ENCODE measurements around the gene DESI2. TPM values are rescaled to one million over a fixed set of nuclear protein-coding genes. Genes with fewer than 3 reads are reported as not detected.
A peak's percentile ranks its signal among the peaks of the same experiment; 100 is the strongest.

DESI2 gene
- total RNA-seq, 1 donor from 2014 or later: 32.2 TPM

- no peak for TF ChIP-seq CTCF (conservative IDR thresholded peaks at IDR 0.05; ENCODE audit: low read depth, low read length)
- no peak overlapping the region for H3K4me3 ChIP-seq (ENCODE audit: low read depth, low read length)
- DNase-seq (ENCODE audit: low read depth): no peak
These were observed 10.4 kb upstream of the DESI2 start for GRCh38 chr1:244642526-244642925.

- no peak overlapping the region for H3K4me3 ChIP-seq (ENCODE audit: low read depth, low read length)
- DNase-seq (ENCODE audit: low read depth): no peak
- TF ChIP-seq CTCF (conservative IDR thresholded peaks at IDR 0.05; ENCODE audit: low read depth, low read length): no peak
These were observed 9.9 kb upstream of the DESI2 start for GRCh38 chr1:244642988-244643387.

DNA sequence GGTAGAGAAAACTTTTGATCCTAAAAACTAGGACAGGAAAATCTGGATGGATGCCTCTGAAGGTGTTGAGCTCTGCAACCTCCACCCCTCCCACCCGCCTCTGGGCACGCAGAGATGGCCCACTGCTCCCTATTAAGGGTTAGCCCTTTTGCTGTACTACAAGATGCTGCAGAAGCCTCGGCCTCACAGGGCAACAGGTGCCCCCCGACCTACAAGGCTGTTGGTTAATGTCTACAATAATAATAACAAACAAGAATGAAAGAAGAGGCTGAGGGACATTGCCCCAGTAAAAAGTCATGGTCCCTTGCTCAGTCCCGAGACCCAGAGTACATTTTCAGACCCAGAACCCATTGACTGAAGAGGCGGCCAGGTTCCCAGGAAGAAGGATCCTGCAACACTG lies 7.5 kb upstream of the DESI2 start:
- no peak for DNase-seq (ENCODE audit: low read depth)
- no peak for TF ChIP-seq CTCF (conservative IDR thresholded peaks at IDR 0.05; ENCODE audit: low read depth, low read length)
- no peak overlapping the region for H3K4me3 ChIP-seq (ENCODE audit: low read depth, low read length)

DNA sequence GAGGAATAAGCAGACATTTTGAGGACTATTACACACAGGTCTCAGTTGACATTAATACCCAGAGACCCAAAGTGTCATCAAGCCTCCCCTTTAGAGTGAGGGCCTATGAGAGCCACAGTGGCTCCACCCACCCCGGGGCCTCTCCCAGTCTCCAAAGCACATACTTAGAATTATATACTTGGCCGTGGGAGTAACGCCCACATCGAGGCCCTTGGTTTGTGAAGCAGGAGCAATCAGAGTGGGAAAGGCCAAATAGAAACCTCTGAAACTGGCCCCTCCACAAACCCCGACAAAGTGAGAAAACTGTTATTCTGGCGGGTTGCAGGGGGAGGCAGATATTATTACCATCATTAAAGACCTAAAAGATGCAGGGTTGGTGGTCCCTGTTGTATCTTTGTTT lies 7.0 kb upstream of the DESI2 start:
- no peak overlapping the region for H3K4me3 ChIP-seq (ENCODE audit: low read depth, low read length)
- TF ChIP-seq CTCF (conservative IDR thresholded peaks at IDR 0.05; ENCODE audit: low read depth, low read length): no peak
- DNase-seq (ENCODE audit: low read depth): no peak

- DNase-seq (ENCODE audit: low read depth): no peak
- TF ChIP-seq CTCF (conservative IDR thresholded peaks at IDR 0.05; ENCODE audit: low read depth, low read length): no peak
- H3K4me3 ChIP-seq (ENCODE audit: low read depth, low read length): no peak overlapping the region
These were observed 5.1 kb upstream of the DESI2 start for GRCh38 chr1:244647819-244648218.

DNA sequence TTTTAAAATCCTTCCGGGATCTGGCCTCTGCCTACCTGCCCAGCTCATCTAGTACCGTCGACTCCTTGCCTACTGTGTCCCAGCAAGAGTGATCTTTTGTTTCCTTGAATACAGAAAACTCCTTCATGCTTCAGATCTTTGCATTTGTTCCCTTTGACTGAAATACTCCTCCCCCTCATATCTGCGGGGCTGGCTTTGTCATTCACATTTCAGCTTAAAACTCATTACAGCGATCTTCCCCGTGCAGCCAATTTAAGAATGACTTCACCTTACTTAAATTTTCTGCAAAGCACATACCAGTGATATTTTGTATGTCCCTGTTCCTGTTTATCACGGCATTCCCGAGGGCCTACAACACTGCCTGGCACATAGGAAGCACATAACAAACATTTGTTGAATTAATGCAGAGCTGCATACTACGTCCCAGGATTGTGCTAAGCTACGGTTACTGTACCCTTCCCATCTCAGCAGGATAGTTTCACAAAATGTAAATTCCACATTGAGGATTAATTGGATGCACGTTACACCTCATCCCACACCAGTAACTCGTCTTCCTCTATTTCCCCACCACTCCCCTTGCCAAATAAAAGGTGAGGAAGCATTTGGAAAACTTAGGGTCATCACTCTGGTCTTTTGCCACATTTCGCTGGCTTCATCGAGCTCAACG lies 837 bp upstream of the DESI2 start:
- H3K4me3 ChIP-seq (ENCODE audit: low read depth, low read length): peak overlapping the region; percentile 64
- no peak for DNase-seq (ENCODE audit: low read depth)

More for the DNA sequence above, 837 bp upstream of the DESI2 start:
- TF ChIP-seq CTCF (conservative IDR thresholded peaks at IDR 0.05; ENCODE audit: low read depth, low read length): no peak
